ENCODE measurements around the gene IGSF21.

GRCh38 chr1:18187054-18187453 is 79.5 kb downstream of the IGSF21 start:
- TF ChIP-seq CSRNP3 (CRISPR knock-in tag; IDR thresholded peaks at IDR 0.05) (no peak), RARB (CRISPR knock-in tag; IDR thresholded peaks at IDR 0.05) (no peak), ZFP30 (CRISPR knock-in tag; IDR thresholded peaks at IDR 0.05) (no peak), PPARA (CRISPR knock-in tag; IDR thresholded peaks at IDR 0.05; ENCODE audit: borderline replicate concordance) (no peak), PATZ1 (CRISPR knock-in tag; IDR thresholded peaks at IDR 0.05; ENCODE audit: borderline replicate concordance) (no peak), TSHZ2 (CRISPR knock-in tag; IDR thresholded peaks at IDR 0.05) (no peak), ZNF565 (CRISPR knock-in tag; conservative IDR thresholded peaks at IDR 0.05; ENCODE audit: low read depth) (no peak), SNAI2 (CRISPR knock-in tag; IDR thresholded peaks at IDR 0.05) (no peak), ARNTL (CRISPR knock-in tag; IDR thresholded peaks at IDR 0.05; ENCODE audit: borderline replicate concordance, low read depth) (no peak)

All from SK-N-SH treated with all-trans-retinoic acid at 6 μM for 48 hours (cell line).